GM21526 (cell line): ENCODE data around the gene VWCE.

ENCODE experiments used
- ATAC-seq: cut with Tn5 transposase; IDR thresholded peaks from one replicate; pipeline ENCODE4 v1.9.1; 2021; ENCODE audit warnings: moderate library complexity; ENCODE audit not compliant: unreplicated experiment, low FRiP score

The VWCE gene, protein sequence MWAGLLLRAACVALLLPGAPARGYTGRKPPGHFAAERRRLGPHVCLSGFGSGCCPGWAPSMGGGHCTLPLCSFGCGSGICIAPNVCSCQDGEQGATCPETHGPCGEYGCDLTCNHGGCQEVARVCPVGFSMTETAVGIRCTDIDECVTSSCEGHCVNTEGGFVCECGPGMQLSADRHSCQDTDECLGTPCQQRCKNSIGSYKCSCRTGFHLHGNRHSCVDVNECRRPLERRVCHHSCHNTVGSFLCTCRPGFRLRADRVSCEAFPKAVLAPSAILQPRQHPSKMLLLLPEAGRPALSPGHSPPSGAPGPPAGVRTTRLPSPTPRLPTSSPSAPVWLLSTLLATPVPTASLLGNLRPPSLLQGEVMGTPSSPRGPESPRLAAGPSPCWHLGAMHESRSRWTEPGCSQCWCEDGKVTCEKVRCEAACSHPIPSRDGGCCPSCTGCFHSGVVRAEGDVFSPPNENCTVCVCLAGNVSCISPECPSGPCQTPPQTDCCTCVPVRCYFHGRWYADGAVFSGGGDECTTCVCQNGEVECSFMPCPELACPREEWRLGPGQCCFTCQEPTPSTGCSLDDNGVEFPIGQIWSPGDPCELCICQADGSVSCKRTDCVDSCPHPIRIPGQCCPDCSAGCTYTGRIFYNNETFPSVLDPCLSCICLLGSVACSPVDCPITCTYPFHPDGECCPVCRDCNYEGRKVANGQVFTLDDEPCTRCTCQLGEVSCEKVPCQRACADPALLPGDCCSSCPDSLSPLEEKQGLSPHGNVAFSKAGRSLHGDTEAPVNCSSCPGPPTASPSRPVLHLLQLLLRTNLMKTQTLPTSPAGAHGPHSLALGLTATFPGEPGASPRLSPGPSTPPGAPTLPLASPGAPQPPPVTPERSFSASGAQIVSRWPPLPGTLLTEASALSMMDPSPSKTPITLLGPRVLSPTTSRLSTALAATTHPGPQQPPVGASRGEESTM

DNA sequence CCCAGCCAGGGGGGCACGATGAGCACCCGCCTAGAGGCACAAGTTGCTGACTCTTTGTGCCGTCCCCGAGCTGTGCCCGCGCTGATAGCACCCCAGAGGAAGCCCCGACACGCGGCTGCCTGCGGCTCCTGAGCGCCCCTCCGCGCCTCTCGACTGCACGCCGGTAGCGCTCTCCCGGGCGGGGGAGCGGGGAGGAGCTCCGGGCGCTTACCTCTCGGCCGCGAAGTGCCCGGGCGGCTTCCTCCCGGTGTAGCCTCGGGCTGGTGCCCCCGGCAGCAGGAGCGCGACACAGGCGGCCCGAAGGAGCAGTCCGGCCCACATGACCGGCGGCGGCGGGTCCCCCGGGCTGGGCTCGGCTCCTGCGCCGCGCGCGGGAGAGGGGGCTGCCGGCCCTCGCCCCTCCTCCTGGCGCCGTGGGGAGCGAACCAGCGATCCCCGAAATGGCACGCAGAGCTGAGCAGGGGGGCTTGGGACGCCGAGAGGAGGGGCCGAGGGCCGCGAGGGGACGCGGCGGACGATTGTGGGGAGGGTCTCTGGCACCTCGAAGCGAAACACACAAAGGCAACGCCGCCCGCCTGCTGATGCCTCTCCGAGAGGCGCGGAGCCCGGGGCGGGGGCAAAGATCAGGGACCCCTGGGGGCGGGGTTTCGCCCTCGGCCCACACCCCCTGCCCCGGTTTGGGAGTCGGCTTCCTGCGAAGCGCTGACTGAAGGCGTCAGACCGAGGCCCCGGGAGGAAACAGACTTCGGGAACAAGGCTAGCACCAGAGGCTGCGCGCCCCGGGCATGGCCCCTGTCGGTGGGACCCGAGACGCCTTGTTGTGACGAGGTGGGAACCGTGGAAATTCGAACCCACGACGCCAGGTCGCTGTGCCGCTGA is at the start of gene VWCE:
TSS of gene VWCE (minus strand) at position 600 of the 879 bp plus-strand sequence. CDS start at position 321, 279 bp downstream.
- peak; percentile 74 for ATAC-seq

DNA sequence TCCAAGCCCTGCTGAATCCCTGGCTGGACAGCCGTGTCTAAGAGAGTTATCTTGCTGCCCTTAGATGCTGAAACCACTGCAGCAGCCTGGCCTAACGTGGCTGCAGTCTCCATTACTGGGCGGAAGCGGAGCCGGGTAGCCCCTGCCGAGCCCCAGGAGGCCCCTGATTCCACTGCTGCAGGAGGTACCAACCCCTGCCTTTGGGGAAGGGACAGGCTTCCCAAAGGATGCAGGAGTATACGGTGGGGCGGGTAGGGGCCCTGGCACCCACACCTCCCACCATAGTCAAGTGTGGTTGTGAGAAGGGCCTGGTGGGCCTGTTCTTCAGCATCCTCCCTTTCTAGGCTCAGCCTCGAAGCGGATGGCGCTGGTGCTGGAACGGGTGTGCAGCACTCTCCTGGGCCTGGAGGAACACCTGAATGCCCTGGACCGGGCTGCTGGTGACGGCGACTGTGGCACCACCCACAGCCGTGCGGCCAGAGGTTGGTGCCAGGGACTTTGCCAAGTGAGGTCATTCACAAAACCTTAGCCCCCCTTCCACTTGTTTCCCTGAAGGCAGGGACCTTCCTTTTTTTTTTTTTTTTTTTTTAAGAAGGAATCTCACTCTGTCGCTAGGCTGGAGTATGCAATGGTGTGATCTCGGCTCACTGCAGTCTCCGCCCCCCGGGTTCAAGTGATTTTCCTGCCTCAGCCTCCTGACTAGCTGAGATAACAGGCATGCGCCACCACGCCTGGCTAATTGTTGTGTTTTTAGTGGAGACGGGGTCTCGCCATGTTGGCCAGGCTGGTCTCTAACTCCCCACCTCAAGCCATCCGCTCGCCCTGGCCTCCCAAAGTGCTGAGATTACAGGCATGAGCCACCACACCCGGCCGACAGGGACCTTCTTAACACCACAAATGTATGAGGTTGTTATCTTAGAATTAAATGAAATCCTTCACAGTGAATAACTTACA is 49.0 kb upstream of the VWCE start:
- no peak for ATAC-seq

- no peak for ATAC-seq
Observed at GRCh38 chr11:61342207-61342803, 47.2 kb upstream of the VWCE start.

DNA sequence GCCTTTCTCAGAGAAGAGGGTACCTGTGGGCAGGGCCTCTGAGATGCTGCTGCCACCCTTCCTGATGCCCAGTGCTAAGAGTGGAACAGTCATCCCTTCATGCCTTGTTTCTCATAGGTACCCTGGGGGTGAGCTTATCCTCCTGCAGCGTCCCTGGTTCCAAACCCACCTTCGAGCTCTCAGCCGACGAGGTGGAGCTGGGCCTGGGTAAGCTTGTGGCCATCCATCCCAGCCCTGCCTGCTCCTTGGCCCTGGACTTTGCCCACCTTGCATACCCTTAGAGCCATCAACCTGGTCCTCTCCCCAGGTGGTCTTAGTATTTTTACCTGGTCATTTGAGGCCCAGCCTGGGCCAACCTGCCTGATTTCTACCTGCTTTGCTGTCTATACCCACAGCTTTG is 46.6 kb upstream of the VWCE start:
- no peak for ATAC-seq

DNA sequence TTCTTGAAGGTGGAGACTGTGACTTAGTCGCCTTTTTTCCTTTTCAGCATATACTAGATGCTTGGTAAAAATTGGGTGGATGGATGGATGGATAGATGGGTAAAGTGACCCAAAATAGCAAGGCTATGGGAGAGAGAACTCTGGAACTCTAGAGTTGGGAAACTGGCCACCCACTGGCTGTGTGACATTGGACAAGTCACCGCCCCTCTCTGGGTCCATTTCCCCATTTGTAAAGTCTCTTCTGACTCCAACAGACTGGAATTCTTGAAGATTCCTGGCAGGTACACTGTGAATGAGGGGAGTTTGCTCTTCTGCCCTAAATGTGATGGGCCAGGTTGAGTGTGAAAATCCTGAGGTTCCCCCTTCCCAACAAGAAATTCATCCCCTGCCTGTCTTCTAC is 45.9 kb upstream of the VWCE start:
- no peak for ATAC-seq

- no peak for ATAC-seq
Observed at GRCh38 chr11:61339490-61339878, 44.4 kb upstream of the VWCE start.

- no peak for ATAC-seq
Observed at GRCh38 chr11:61338783-61339489, 43.8 kb upstream of the VWCE start.

- no peak for ATAC-seq
Observed at GRCh38 chr11:61337706-61338470, 42.8 kb upstream of the VWCE start.

DNA sequence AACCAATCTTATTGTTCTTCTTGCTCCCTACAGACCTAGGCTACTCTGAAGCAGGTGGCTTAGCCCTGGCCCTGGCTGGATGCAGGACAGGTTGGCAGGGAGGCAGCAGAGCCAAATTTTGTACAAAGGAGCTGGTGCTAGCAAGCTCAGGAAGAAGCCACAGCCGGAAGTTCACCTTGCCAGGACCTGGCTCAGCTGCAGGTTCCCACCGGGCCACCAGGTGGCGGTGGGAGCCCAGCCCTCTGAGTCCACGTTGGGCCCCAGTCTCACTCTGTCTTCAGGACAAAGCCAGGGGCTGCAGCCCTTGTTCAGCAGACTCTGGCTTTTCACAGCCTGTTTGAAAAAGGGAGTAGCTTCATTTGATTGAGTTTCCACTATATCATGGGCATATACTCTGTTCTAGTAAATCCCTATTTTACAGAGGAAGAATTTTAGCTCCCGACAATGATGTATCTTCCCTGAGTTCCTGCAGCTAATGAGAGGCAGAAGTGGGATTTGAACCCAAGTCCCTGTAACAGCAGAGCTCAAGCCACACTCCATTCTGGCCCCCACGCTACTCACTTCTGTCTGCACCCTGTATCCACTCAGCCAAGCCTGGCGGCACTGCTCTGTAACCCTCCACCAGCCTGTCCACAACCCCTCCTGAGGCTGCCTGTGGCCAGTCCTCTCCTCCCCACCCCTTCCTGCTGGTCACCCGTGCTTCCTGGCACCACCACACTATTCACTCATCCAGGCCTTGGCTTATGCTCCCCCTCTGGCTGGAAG is 41.2 kb upstream of the VWCE start:
- peak; percentile 57 for ATAC-seq

- no peak for ATAC-seq
Observed at GRCh38 chr11:61335355-61335710, 40.2 kb upstream of the VWCE start.

GRCh38 chr11:61334434-61335354 is 39.6 kb upstream of the VWCE start:
- ATAC-seq: no peak

DNA sequence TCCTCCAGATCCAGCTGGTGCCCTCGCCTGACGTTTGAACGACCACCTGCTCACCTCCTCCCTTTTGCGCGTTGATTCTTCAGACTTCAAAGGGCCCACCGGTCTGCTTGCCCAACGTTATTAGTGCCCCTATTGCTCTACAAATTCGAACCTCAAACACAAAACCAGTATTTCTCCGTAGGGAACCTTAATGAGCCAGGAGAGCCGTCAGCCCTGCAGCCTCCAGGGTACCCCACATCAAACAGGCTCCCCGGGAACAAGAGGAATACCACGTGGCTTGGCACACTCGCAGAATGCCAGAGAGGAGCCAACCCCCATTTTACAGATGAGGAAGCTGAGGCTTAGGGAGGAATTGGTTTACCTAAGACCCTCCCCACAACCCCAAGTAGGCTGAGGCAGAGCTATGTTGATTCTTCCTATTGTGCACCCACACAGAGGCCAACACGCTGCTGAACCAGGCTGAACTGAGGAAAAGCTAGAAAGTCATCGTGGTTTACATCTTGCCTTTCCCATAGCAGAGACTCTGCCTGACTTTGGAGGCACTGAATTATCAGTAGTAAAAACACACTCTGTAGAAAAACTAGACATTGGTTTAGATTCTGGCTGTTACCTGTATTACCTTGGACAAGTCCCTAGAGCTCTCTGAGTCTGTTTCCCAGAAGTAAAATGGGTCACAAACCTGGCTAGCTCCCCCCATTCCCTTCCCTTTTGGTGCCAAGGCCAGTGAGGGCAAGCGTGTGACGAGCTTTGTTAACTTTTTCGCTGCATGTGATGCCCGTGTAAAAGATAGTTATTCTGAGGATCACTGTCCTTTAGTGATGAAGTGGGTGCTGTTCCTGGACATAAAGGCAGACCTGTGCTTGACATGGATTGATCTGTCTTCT is 38.7 kb upstream of the VWCE start:
- no peak for ATAC-seq

- peak; percentile 80 for ATAC-seq
Observed at GRCh38 chr11:61332797-61333549, 37.9 kb upstream of the VWCE start, which contains the start of the genes DDB1 and TKFC. Gene DDB1, minus strand, starts transcription at chr11:61333105. Its CDS starts 137 bp downstream, at chr11:61332968. Gene TKFC, plus strand, starts transcription at chr11:61333228. Its CDS starts 1,501 bp downstream, at chr11:61334729.

DNA sequence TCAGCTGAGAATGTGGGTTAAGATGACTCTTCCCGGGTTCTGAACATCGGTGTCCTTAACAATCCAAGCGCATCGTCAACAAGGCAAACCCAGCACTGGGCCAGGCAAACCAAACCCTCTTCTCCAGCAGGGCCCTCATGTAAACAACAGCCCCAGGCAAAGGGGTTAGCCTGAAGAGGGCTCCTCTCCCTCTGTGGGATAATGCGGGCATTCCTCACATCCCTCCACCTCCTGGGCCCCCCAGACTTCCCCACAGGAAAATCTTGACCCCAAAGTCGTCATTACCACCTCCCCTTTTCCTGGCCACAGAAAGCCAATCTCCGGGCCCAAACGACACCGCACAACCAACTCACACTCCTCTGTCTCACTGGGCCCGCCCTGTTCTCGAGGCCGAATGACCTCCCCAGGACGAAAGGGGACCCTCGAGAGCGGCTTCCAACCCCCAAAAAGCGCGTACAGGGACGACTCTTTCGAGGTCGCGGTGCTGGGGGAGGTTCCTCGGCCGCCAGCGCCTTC is 37.2 kb upstream of the VWCE start:
- ATAC-seq: peak; percentile 3
